ENCODE measurements around the gene FBXW4. TPM values are rescaled to one million over a fixed set of nuclear protein-coding genes. Genes with fewer than 3 reads are reported as not detected.

Gene FBXW4
- polyA plus RNA-seq, 1 donor (not counting 4 experiments of a cell fraction or from before 2014, with no cell fraction given), result 22.3 TPM

- dilution Hi-C loops (cut with MboI; ENCODE audit: extremely low pct_ligation_motif_present, low sequenced_read_pairs), result no loop called here
- no peaks in the 10 kb centered on the region for H3K79me2 ChIP-seq (ENCODE audit: control insufficient read depth, insufficient read depth, low read length)
- peaks cover 8% of the 10 kb centered on the region for H3K4me1 ChIP-seq (ENCODE audit: control insufficient read depth, extremely low read depth, insufficient read depth, low read length)
- no peaks in the 10 kb centered on the region for H3K36me3 ChIP-seq (ENCODE audit: control insufficient read depth in 2 of 2, extremely low read depth in 1 of 2, insufficient read depth in 2 of 2, low read length in 2 of 2)
- H4K20me1 ChIP-seq (ENCODE audit: control insufficient read depth, extremely low read depth, insufficient read depth, low read length), result no peaks in the 10 kb centered on the region
- H3K4me3 ChIP-seq (ENCODE audit: control insufficient read depth in 2 of 3, extremely low read depth in 1 of 3, insufficient read depth in 2 of 3, low read depth in 1 of 3, low read length in 3 of 3), result no peak overlapping the region
- H3K27me3 ChIP-seq (ENCODE audit: control insufficient read depth, extremely low read depth, insufficient read depth, low read length), result peaks cover 39% of the 10 kb centered on the region
- no peak overlapping the region for H3K4me2 ChIP-seq (ENCODE audit: control insufficient read depth, extremely low read depth, insufficient read depth, low read depth, low read length)
- TF ChIP-seq CTCF (optimal IDR thresholded peaks at IDR 0.05 in 1 of 3, IDR thresholded peaks at IDR 0.05 in 1 of 3, conservative IDR thresholded peaks at IDR 0.05 in 1 of 3; ENCODE audit: extremely low read depth in 1 of 3, insufficient read depth in 2 of 3, low read length in 3 of 3) (no peak), EZH2 (IDR thresholded peaks at IDR 0.05; ENCODE audit: low read length) (no peak)
- no peak overlapping the region for H3K27ac ChIP-seq (ENCODE audit: control insufficient read depth, insufficient read depth, low read length)
- DNase-seq (ENCODE audit: low read depth, low spot score) (no peak), FAIRE-seq (no peak)
- H3K9me3 ChIP-seq (ENCODE audit: control insufficient read depth, low read depth, low read length), result no peaks in the 10 kb centered on the region
- H3K9me1 ChIP-seq (ENCODE audit: control insufficient read depth, extremely low read depth, insufficient read depth, low read length), result no peaks in the 10 kb centered on the region
- H2AFZ ChIP-seq (ENCODE audit: control insufficient read depth, low read length), result no peak overlapping the region
- no peak overlapping the region for H3K9ac ChIP-seq (ENCODE audit: control insufficient read depth, extremely low read depth, insufficient read depth, low read length)
Observed at GRCh38 chr10:101563497-101564040, 131.4 kb downstream of the FBXW4 start.

- no peak overlapping the region for H3K9ac ChIP-seq (ENCODE audit: control insufficient read depth, extremely low read depth, insufficient read depth, low read length)
- dilution Hi-C loops (cut with MboI; ENCODE audit: extremely low pct_ligation_motif_present, low sequenced_read_pairs), result no loop called here
- no peak overlapping the region for H3K27ac ChIP-seq (ENCODE audit: control insufficient read depth, insufficient read depth, low read length)
- H3K27me3 ChIP-seq (ENCODE audit: control insufficient read depth, extremely low read depth, insufficient read depth, low read length), result peaks cover 34% of the 10 kb centered on the region
- no peak overlapping the region for H3K4me2 ChIP-seq (ENCODE audit: control insufficient read depth, extremely low read depth, insufficient read depth, low read depth, low read length)
- peaks cover 13% of the 10 kb centered on the region for H3K4me1 ChIP-seq (ENCODE audit: control insufficient read depth, extremely low read depth, insufficient read depth, low read length)
- no peak overlapping the region for H2AFZ ChIP-seq (ENCODE audit: control insufficient read depth, low read length)
- no peaks in the 10 kb centered on the region for H3K36me3 ChIP-seq (ENCODE audit: control insufficient read depth in 2 of 2, extremely low read depth in 1 of 2, insufficient read depth in 2 of 2, low read length in 2 of 2)
- no peaks in the 10 kb centered on the region for H3K9me1 ChIP-seq (ENCODE audit: control insufficient read depth, extremely low read depth, insufficient read depth, low read length)
- FAIRE-seq, result no peak
- DNase-seq (ENCODE audit: low read depth, low spot score), result no peak
- no peaks in the 10 kb centered on the region for H4K20me1 ChIP-seq (ENCODE audit: control insufficient read depth, extremely low read depth, insufficient read depth, low read length)
- no peaks in the 10 kb centered on the region for H3K9me3 ChIP-seq (ENCODE audit: control insufficient read depth, low read depth, low read length)
- no peaks in the 10 kb centered on the region for H3K79me2 ChIP-seq (ENCODE audit: control insufficient read depth, insufficient read depth, low read length)
- no peak overlapping the region for H3K4me3 ChIP-seq (ENCODE audit: control insufficient read depth in 2 of 3, extremely low read depth in 1 of 3, insufficient read depth in 2 of 3, low read depth in 1 of 3, low read length in 3 of 3)
- TF ChIP-seq EZH2 (IDR thresholded peaks at IDR 0.05; ENCODE audit: low read length), result no peak
- no peak for TF ChIP-seq CTCF (optimal IDR thresholded peaks at IDR 0.05 in 1 of 3, IDR thresholded peaks at IDR 0.05 in 1 of 3, conservative IDR thresholded peaks at IDR 0.05 in 1 of 3; ENCODE audit: extremely low read depth in 1 of 3, insufficient read depth in 2 of 3, low read length in 3 of 3)
Observed at GRCh38 chr10:101563007-101563406, 132.0 kb downstream of the FBXW4 start.
